ENCODE data around the gene OR13C2.

DNA sequence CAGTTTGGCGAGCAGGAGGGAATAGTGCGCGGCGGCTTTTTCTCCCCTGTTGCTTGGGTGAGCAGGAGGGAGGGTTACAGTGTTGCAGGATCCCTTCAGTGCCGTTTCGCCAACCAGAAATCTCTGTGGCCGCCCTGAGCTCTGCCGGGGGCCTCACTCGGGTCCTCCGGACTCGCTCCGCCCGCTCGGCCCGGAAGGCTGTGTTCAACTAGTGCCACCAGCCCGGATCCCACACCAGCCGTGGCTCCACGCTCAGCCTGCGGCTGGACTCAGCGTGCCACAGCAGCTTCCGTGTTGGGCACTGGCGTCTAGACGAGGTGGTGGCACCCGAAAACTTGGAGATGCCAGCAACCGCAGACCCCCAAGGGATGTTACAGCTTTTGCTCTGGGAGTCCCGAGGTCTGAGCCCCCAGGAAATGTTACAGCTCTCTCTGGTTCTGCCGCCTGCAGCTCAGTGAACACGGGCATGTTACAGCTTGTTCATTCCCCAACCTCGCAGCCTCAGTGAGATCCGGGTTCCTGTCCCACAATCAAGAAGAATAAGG is 28.6 kb upstream of the OR13C2 start:
- TF ChIP-seq, protein P1, sequence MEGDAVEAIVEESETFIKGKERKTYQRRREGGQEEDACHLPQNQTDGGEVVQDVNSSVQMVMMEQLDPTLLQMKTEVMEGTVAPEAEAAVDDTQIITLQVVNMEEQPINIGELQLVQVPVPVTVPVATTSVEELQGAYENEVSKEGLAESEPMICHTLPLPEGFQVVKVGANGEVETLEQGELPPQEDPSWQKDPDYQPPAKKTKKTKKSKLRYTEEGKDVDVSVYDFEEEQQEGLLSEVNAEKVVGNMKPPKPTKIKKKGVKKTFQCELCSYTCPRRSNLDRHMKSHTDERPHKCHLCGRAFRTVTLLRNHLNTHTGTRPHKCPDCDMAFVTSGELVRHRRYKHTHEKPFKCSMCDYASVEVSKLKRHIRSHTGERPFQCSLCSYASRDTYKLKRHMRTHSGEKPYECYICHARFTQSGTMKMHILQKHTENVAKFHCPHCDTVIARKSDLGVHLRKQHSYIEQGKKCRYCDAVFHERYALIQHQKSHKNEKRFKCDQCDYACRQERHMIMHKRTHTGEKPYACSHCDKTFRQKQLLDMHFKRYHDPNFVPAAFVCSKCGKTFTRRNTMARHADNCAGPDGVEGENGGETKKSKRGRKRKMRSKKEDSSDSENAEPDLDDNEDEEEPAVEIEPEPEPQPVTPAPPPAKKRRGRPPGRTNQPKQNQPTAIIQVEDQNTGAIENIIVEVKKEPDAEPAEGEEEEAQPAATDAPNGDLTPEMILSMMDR (IDR thresholded peaks at IDR 0.05; ENCODE audit: low read depth, low read length, missing input control): no peak
- no peak for TF ChIP-seq JUND (IDR thresholded peaks at IDR 0.05)
- no peak for TF ChIP-seq EGR1 (IDR thresholded peaks at IDR 0.05; ENCODE audit: low read depth in 2 of 2)
- TF ChIP-seq SP1 (IDR thresholded peaks at IDR 0.05): no peak
- TF ChIP-seq FOXA1 (IDR thresholded peaks at IDR 0.05): no peak
- TF ChIP-seq, protein P2, sequence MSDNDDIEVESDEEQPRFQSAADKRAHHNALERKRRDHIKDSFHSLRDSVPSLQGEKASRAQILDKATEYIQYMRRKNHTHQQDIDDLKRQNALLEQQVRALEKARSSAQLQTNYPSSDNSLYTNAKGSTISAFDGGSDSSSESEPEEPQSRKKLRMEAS (IDR thresholded peaks at IDR 0.05): no peak
- TF ChIP-seq REST (IDR thresholded peaks at IDR 0.05): no peak
- TF ChIP-seq RAD21 (IDR thresholded peaks at IDR 0.05): no peak
- no peak for TF ChIP-seq HNF4G (IDR thresholded peaks at IDR 0.05)
- TF ChIP-seq, protein P3, sequence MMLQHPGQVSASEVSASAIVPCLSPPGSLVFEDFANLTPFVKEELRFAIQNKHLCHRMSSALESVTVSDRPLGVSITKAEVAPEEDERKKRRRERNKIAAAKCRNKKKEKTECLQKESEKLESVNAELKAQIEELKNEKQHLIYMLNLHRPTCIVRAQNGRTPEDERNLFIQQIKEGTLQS (IDR thresholded peaks at IDR 0.05): no peak
- no peak for TF ChIP-seq TAF1 (conservative IDR thresholded peaks at IDR 0.05)
- no peak for TF ChIP-seq GABPA (IDR thresholded peaks at IDR 0.05 in 1 of 2, conservative IDR thresholded peaks at IDR 0.05 in 1 of 2)
- TF ChIP-seq YY1 (IDR thresholded peaks at IDR 0.05): no peak
- TF ChIP-seq, protein P4, sequence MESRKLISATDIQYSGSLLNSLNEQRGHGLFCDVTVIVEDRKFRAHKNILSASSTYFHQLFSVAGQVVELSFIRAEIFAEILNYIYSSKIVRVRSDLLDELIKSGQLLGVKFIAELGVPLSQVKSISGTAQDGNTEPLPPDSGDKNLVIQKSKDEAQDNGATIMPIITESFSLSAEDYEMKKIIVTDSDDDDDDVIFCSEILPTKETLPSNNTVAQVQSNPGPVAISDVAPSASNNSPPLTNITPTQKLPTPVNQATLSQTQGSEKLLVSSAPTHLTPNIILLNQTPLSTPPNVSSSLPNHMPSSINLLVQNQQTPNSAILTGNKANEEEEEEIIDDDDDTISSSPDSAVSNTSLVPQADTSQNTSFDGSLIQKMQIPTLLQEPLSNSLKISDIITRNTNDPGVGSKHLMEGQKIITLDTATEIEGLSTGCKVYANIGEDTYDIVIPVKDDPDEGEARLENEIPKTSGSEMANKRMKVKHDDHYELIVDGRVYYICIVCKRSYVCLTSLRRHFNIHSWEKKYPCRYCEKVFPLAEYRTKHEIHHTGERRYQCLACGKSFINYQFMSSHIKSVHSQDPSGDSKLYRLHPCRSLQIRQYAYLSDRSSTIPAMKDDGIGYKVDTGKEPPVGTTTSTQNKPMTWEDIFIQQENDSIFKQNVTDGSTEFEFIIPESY (IDR thresholded peaks at IDR 0.05): no peak

Measured in liver (tissue), 3 donors.